Measurements from ENCODE around the gene NR5A2.

- TF ChIP-seq CTCF (IDR thresholded peaks at IDR 0.05; ENCODE audit: poor library complexity) (no peak), EZH2 (IDR thresholded peaks at IDR 0.05; ENCODE audit: borderline replicate concordance) (no peak)
Observed at GRCh38 chr1:200043336-200043668, 15.8 kb downstream of the NR5A2 start.

All from hepatocyte (in vitro differentiated cells).